Kidney epithelial cell (primary cell): ENCODE results near the gene ZFYVE1. TPM values are rescaled to one million over a fixed set of nuclear protein-coding genes. Genes with fewer than 3 reads are reported as not detected.
"Not testable (repeated sequence)": the region's sequence is repeated elsewhere in the genome, so short reads cannot be mapped to it uniquely, and the experiment has no call there.

Experiments
- DNase-seq: peaks from one replicate; pipeline ENCODE4 v3.0.0-alpha.2; 2010; ENCODE audit warnings: low read depth
- H3K27me3 ChIP-seq: 2 replicates; pipeline ENCODE4 v1.6.0; 2011; ENCODE audit warnings: low read length; ENCODE audit not compliant: control insufficient read depth, insufficient read depth
- H3K36me3 ChIP-seq: 2 replicates; pipeline ENCODE4 v1.5.1; 2011; ENCODE audit warnings: low read length; ENCODE audit not compliant: control insufficient read depth, insufficient read depth
- H3K4me3 ChIP-seq: 2 replicates; pipeline ENCODE4 v1.5.1; 2011; ENCODE audit warnings: low read depth, mild to moderate bottlenecking, control low read depth, low read length
- CTCF ChIP-seq: IDR thresholded peaks from 2 replicates; pipeline ENCODE4 v1.5.1; 2011; ENCODE audit warnings: mild to moderate bottlenecking, moderate library complexity, low read length, control low read depth, inconsistent platforms; ENCODE audit not compliant: insufficient read depth, poor library complexity, severe bottlenecking
- total RNA-seq: library from RNA; depleted of rRNA; stranded (reverse); fragments of >200 nt; gene quantifications from 2 replicates; pipeline ENCODE4 v1.2.3, GENCODE V29; 2015

The ZFYVE1 gene
- total RNA-seq, 1 donor from 2014 or later, result 18.4 TPM

- TF ChIP-seq CTCF, result no peak
- no peak overlapping the region for H3K4me3 ChIP-seq
- no peaks in the 10 kb centered on the region for H3K36me3 ChIP-seq
- no peak for DNase-seq
- no peaks in the 10 kb centered on the region for H3K27me3 ChIP-seq
Observed at GRCh38 chr14:73055251-73055650, 28.3 kb upstream of the ZFYVE1 start.

- TF ChIP-seq CTCF, result no peak
- no peak for DNase-seq
- H3K27me3 ChIP-seq, result no peaks in the 10 kb centered on the region
- no peak overlapping the region for H3K4me3 ChIP-seq
- H3K36me3 ChIP-seq, result no peaks in the 10 kb centered on the region
Observed at GRCh38 chr14:73049428-73049827, 22.5 kb upstream of the ZFYVE1 start.

- no peaks in the 10 kb centered on the region for H3K27me3 ChIP-seq
- H3K36me3 ChIP-seq, result no peaks in the 10 kb centered on the region
- no peak for DNase-seq
- TF ChIP-seq CTCF, result no peak
- H3K4me3 ChIP-seq, result no peak overlapping the region
Observed at GRCh38 chr14:73047808-73048207, 20.9 kb upstream of the ZFYVE1 start.

GRCh38 chr14:73036706-73037450 is 10.0 kb upstream of the ZFYVE1 start:
- H3K27me3 ChIP-seq, H3K36me3 ChIP-seq, H3K4me3 ChIP-seq: not testable (repeated sequence)
- peak; percentile 65 for DNase-seq

GRCh38 chr14:73027984-73028383 is 1.1 kb upstream of the ZFYVE1 start:
- TF ChIP-seq CTCF, result no peak
- no peaks in the 10 kb centered on the region for H3K27me3 ChIP-seq
- peaks cover 2% of the 10 kb centered on the region for H3K36me3 ChIP-seq
- DNase-seq, result no peak
- no peak overlapping the region for H3K4me3 ChIP-seq

GRCh38 chr14:73027546-73027945 is 640 bp upstream of the ZFYVE1 start:
- DNase-seq, result no peak
- Histone ChIP-seq H3K27me3 (no peaks in the 10 kb centered on the region), H3K36me3 (peaks cover 2% of the 10 kb centered on the region), H3K4me3 (peak overlapping the region; percentile 31)
- TF ChIP-seq CTCF, result no peak
